ENCODE results near the gene RFPL3.
"Not testable (repeated sequence)": the region's sequence is repeated elsewhere in the genome, so short reads cannot be mapped to it uniquely, and the experiment has no call there.

The RFPL3 gene

DNA sequence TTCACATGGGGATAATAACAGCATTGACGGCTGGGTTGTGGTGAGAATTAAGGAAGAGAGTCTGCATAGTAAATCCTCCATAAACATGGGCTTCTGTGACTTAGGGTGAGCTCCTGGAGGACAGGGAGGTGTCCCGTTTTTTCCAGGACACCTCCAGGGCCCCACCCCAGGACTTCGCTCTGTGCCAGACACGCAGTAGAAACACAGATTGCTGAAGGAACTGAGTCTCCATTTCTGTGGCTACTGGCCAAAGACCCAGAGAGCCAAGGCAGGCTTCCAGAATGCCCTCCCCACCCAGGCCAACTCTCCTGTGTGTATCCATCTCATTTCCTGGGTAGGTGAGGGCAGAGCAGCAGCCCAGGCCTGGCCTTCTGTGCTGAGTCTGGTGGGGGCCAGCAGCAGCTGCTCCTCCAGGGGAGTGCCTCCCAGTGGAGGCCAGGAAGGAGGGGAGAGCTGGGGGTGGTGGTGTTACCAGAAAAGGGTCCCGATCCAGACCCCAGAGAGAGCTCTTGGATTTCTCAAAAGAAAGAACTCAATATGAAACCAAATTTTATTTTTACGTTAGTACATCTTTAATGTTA, 9.5 kb upstream of the RFPL3 start:
- TF ChIP-seq, protein P1, sequence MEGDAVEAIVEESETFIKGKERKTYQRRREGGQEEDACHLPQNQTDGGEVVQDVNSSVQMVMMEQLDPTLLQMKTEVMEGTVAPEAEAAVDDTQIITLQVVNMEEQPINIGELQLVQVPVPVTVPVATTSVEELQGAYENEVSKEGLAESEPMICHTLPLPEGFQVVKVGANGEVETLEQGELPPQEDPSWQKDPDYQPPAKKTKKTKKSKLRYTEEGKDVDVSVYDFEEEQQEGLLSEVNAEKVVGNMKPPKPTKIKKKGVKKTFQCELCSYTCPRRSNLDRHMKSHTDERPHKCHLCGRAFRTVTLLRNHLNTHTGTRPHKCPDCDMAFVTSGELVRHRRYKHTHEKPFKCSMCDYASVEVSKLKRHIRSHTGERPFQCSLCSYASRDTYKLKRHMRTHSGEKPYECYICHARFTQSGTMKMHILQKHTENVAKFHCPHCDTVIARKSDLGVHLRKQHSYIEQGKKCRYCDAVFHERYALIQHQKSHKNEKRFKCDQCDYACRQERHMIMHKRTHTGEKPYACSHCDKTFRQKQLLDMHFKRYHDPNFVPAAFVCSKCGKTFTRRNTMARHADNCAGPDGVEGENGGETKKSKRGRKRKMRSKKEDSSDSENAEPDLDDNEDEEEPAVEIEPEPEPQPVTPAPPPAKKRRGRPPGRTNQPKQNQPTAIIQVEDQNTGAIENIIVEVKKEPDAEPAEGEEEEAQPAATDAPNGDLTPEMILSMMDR (IDR thresholded peaks at IDR 0.05; ENCODE audit: insufficient read depth, low read length, missing control alignments), result no peak
- ChIA-PET CTCF (no interaction called here), POLR2A (no interaction called here)
- DNase-seq (ENCODE audit: low read depth, low spot score), result no peak
- H3K4me3 ChIP-seq (ENCODE audit: low read depth, low read length), result no peak overlapping the region

DNA sequence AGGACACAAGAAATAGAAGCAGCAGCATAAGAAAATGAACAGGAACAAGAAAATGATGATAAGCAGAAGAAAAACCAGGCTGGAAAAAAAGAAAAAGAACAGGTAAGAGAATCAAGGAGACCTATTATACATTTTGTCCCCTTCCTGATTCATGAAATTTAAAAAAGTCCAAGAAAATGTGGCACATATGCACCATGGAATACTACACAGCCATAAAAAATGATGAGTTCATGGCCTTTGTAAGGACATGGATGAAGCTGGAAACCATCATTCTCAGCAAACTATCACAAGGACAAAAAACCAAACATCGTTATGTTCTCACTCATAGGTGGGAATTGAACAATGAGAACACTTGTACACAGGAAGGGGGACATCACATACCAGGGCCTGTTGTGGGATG, 5.8 kb upstream of the RFPL3 start:
- DNase-seq (ENCODE audit: low read depth, low spot score); H3K4me3 ChIP-seq (ENCODE audit: low read depth, low read length); CTCF ChIA-PET; POLR2A ChIA-PET: not testable (repeated sequence)

DNA sequence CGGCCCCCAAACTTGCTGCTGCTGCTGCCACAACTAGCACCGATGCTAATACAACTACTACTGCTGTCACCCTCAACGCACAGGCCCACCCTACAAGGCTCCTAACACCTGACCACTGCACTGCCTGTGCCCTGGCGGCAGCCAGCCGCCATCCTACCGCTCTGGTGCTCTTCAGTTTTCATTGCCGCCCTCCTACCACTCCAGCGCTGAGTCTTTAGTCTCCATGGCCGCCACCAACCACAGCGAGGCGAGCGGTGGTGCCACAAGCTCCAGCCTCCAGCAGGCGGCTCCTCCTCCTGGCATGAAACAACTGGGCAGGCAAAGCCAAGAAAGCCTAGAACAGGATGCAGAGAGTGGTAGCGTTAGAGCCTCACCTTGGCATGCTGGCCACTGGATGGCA, 5.0 kb upstream of the RFPL3 start:
- CTCF ChIA-PET, result no interaction called here
- TF ChIP-seq, protein P1 (IDR thresholded peaks at IDR 0.05; ENCODE audit: insufficient read depth, low read length, missing control alignments), result no peak
- POLR2A ChIA-PET, result no interaction called here
- no peak for DNase-seq (ENCODE audit: low read depth, low spot score)
- no peak overlapping the region for H3K4me3 ChIP-seq (ENCODE audit: low read depth, low read length)

DNA sequence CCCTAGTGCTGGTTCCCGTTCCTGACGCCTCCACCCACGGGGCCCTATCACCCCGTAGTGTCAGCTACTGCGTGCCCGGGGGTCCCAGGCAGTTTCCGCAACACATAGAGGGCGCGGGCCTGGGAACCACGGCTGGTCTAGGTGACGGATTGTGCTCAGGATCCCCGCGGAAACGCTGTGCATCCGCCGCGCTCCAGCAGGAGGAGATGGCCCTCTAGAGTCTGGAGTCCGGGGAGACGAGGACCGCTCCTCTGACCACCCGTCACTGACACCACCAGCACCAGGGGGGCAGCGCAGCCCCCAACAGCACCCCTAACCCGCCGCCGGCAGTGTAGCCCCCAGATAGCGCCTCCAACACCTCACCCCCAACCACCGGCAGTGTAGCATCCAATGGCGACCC, 4.4 kb upstream of the RFPL3 start:
- H3K4me3 ChIP-seq (ENCODE audit: low read depth, low read length), result no peak overlapping the region
- ChIA-PET POLR2A (no interaction called here), CTCF (no interaction called here)
- no peak for DNase-seq (ENCODE audit: low read depth, low spot score)
- TF ChIP-seq, protein P1 (IDR thresholded peaks at IDR 0.05; ENCODE audit: insufficient read depth, low read length, missing control alignments), result no peak

DNA sequence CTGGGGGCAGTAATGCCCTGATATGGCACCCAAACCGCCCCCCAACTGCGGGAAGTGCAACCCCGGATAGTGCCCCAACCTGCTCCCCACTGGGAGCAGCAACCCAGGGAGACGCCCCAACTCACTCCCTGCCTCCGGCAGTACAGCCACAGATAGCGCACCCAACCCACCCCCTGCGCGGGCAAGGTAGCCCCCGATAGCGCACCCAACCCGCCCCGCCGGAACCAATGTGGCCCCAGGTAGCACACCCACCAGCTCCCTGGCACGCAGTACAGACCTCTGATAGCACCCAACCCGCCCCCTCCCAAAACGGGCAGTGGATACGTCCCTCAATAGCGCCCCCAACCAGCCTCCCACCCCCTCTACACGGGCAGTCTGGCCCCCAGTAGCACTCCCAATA, 3.8 kb upstream of the RFPL3 start:
- DNase-seq (ENCODE audit: low read depth, low spot score), result no peak
- TF ChIP-seq, protein P1 (IDR thresholded peaks at IDR 0.05; ENCODE audit: insufficient read depth, low read length, missing control alignments), result no peak
- no peak overlapping the region for H3K4me3 ChIP-seq (ENCODE audit: low read depth, low read length)
- CTCF ChIA-PET, result no interaction called here
- POLR2A ChIA-PET, result no interaction called here

DNA sequence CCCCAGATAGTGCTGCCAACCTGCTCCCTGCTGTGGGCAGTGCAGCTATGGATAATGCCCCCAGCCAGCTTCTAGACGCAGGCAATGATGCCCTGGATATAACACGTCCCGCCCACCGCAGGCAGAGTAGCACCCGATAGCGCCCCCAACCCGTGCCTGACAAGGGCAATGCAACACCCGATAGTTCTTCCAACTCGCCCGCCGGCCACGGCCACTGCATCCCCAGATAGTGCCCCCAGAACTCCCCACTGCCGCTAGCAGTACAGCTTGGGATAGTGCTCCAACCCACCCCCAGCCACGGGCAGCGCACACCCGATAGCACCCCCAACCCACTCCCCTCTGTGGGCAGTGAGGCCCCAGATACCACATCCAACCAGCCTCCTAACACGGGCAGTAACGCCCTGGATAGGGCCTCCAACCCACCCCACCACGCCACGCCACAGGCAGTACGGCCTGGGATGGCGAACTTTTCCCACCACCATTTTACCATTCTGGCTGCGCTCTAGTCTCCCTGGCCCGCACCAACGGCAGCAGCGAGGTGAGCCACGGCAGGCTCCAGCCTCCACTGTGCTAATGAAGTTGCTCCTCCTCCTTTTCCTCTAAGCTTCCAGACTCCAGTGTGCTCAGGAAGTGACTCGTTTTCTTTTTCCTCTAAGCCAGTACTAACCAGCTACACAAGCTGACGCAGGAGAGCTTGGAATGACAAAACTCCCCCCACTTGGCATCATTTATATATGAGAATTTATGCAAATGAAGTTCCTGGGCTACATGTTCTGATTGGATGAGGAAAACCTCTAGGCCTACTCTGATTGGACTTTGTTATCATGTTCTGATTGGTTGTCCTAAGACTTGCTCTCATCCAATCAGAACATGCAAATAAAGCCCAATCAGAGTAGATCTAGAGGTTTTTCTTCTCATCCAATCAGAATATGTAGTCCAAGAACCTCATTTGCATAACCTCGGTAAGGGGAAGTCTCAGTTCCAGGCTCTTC, 3.0 kb upstream of the RFPL3 start:
- CTCF ChIA-PET, result no interaction called here
- POLR2A ChIA-PET, result no interaction called here

More for the DNA sequence above, 3.0 kb upstream of the RFPL3 start:
- DNase-seq (ENCODE audit: low read depth, low spot score), result no peak
- TF ChIP-seq, protein P1 (IDR thresholded peaks at IDR 0.05; ENCODE audit: insufficient read depth, low read length, missing control alignments), result no peak
- H3K4me3 ChIP-seq (ENCODE audit: low read depth, low read length), result no peak overlapping the region
